WTC11 (cell line): ENCODE measurements around the gene CCDC107. TPM values are rescaled to one million over a fixed set of nuclear protein-coding genes. Genes with fewer than 3 reads are reported as not detected.

Source experiments
- AR ChIP-seq: fragments of 250-450 bp; sonication (Bioruptor Pico); IDR thresholded peaks from 2 replicates; pipeline ENCODE4 v1.9.0; 2021; ENCODE audit warnings: mild to moderate bottlenecking
- ATF2 ChIP-seq: sonication (generic); formaldehyde crosslinking; IDR thresholded peaks from 2 replicates; pipeline ENCODE4 v1.8.1; 2022; ENCODE audit warnings: low read depth, missing genetic modification reagents, borderline replicate concordance
- ATF3 ChIP-seq: sonication (generic); formaldehyde crosslinking; conservative IDR thresholded peaks from 2 replicates; pipeline ENCODE4 v1.8.1; 2022; ENCODE audit warnings: mild to moderate bottlenecking, missing genetic modification reagents
- E2F4 ChIP-seq: sonication (generic); formaldehyde crosslinking; IDR thresholded peaks from 2 replicates; pipeline ENCODE4 v1.8.1; 2022; ENCODE audit warnings: low read depth, mild to moderate bottlenecking, moderate library complexity, missing genetic modification reagents, borderline replicate concordance
- E2F5 ChIP-seq: sonication (generic); formaldehyde crosslinking; IDR thresholded peaks from 2 replicates; pipeline ENCODE4 v1.8.1; 2022; ENCODE audit warnings: mild to moderate bottlenecking, moderate library complexity, missing genetic modification reagents
- FOXJ3 ChIP-seq: sonication (generic); formaldehyde crosslinking; IDR thresholded peaks from 2 replicates; pipeline ENCODE4 v1.9.0; 2021; ENCODE audit warnings: missing genetic modification reagents, mild to moderate bottlenecking, borderline replicate concordance
- FOXK1 ChIP-seq: sonication (generic); formaldehyde crosslinking; IDR thresholded peaks from 2 replicates; pipeline ENCODE4 v1.8.0; 2022; ENCODE audit warnings: mild to moderate bottlenecking, moderate library complexity, missing genetic modification reagents
- HMGXB4 ChIP-seq: sonication (generic); formaldehyde crosslinking; IDR thresholded peaks from 2 replicates; pipeline ENCODE4 v1.8.1; 2023; ENCODE audit warnings: mild to moderate bottlenecking, moderate library complexity, missing genetic modification reagents
- JUN ChIP-seq: sonication (generic); formaldehyde crosslinking; IDR thresholded peaks from 2 replicates; pipeline ENCODE4 v1.8.0; 2023; ENCODE audit warnings: mild to moderate bottlenecking, missing genetic modification reagents
- MAX ChIP-seq: sonication (generic); formaldehyde crosslinking; IDR thresholded peaks from 2 replicates; pipeline ENCODE4 v1.8.0; 2022; ENCODE audit warnings: mild to moderate bottlenecking, missing genetic modification reagents
- NFE2L1 ChIP-seq: sonication (generic); formaldehyde crosslinking; IDR thresholded peaks from 2 replicates; pipeline ENCODE4 v1.8.1; 2023; ENCODE audit warnings: missing genetic modification reagents
- NR2C2 ChIP-seq: sonication (generic); formaldehyde crosslinking; IDR thresholded peaks from 2 replicates; pipeline ENCODE4 v1.8.0; 2022; ENCODE audit warnings: mild to moderate bottlenecking, missing genetic modification reagents
- OVOL2 ChIP-seq: fragments of 250-450 bp; sonication (Bioruptor Pico); IDR thresholded peaks from 2 replicates; pipeline ENCODE4 v1.9.0; 2021; ENCODE audit warnings: mild to moderate bottlenecking, borderline replicate concordance
- PRDM15 ChIP-seq: sonication (generic); formaldehyde crosslinking; IDR thresholded peaks from 2 replicates; pipeline ENCODE4 v1.8.0; 2022; ENCODE audit warnings: missing genetic modification reagents
- SP1 ChIP-seq: sonication (generic); formaldehyde crosslinking; conservative IDR thresholded peaks from 2 replicates; pipeline ENCODE4 v1.8.1; 2022; ENCODE audit warnings: missing genetic modification reagents
- STAT6 ChIP-seq: sonication (generic); formaldehyde crosslinking; conservative IDR thresholded peaks from 2 replicates; pipeline ENCODE4 v1.8.1; 2023; ENCODE audit warnings: mild to moderate bottlenecking, low read depth, missing genetic modification reagents, moderate library complexity
- ZBTB21 ChIP-seq: sonication (generic); formaldehyde crosslinking; IDR thresholded peaks from 2 replicates; pipeline ENCODE4 v1.8.1; 2023; ENCODE audit warnings: mild to moderate bottlenecking, missing genetic modification reagents, borderline replicate concordance
- ZNF263 ChIP-seq: sonication (generic); formaldehyde crosslinking; IDR thresholded peaks from 2 replicates; pipeline ENCODE4 v1.8.1; 2022; ENCODE audit warnings: low read depth, mild to moderate bottlenecking, moderate library complexity, missing genetic modification reagents
- ZNF416 ChIP-seq: fragments of 250-450 bp; sonication (Bioruptor Pico); IDR thresholded peaks from 2 replicates; pipeline ENCODE4 v1.9.0; 2021; ENCODE audit warnings: mild to moderate bottlenecking, inconsistent platforms
- ZNF671 ChIP-seq: fragments of 250-450 bp; sonication (Bioruptor Pico); IDR thresholded peaks from 2 replicates; pipeline ENCODE4 v1.8.0; 2021; ENCODE audit warnings: mild to moderate bottlenecking
- total RNA-seq: library from RNA; stranded (reverse); gene quantifications from 3 replicates; pipeline ENCODE4 v1.2.3, GENCODE V29; 2021

Gene CCDC107
- total RNA-seq, 1 experiment from 2014 or later, result 10.8 TPM

GRCh38 chr9:35675732-35676392 lies 17.8 kb downstream of the CCDC107 start (continued):
- TF ChIP-seq STAT6 (CRISPR knock-in tag) (no peak), OVOL2 (no peak), E2F4 (CRISPR knock-in tag) (no peak), PRDM15 (CRISPR knock-in tag) (peak; percentile 27; the same call in 1 of the 2 replicates), ZNF671 (no peak), HMGXB4 (CRISPR knock-in tag) (no peak), ZNF416 (CRISPR knock-in tag) (no peak), MAX (peak; percentile 98), E2F5 (CRISPR knock-in tag) (no peak; the same call in none of the 2 replicates), FOXK1 (CRISPR knock-in tag) (peak; percentile 79), NR2C2 (CRISPR knock-in tag) (peak; percentile 61; the same call in 1 of the 2 replicates), NFE2L1 (CRISPR knock-in tag) (peak; percentile 89; the same call in 1 of the 2 replicates), ZNF263 (0 out of 2 replicates have a peak, but pooled peaks have one; percentile 17), FOXJ3 (CRISPR knock-in tag) (no peak), JUN (CRISPR knock-in tag) (peak; percentile 65; the same call in 1 of the 2 replicates), ATF2 (CRISPR knock-in tag) (no peak), ATF3 (CRISPR knock-in tag) (no peak), ZBTB21 (CRISPR knock-in tag) (no peak; the same call in 1 of the 2 replicates), AR (CRISPR knock-in tag) (no peak), SP1 (CRISPR knock-in tag) (no peak; the same call in 1 of the 2 replicates)
